T47D (cell line): ENCODE data around the gene OR2M3.
A peak's percentile ranks its signal among the peaks of the same experiment; 100 is the strongest.
"Not testable (repeated sequence)": the region's sequence is repeated elsewhere in the genome, so short reads cannot be mapped to it uniquely, and the experiment has no call there.

Source experiments
- DNase-seq, 2 experiments: peaks; one replicate each; pipeline versions ENCODE4 v3.0.0 to v3.0.0-alpha.2; 2011 to 2012; ENCODE audit warnings: low read depth in 1 of 2, low spot score in 1 of 2
- JUND ChIP-seq: IDR thresholded peaks from 2 replicates; pipeline ENCODE4 v1.6.1; 2012; ENCODE audit warnings: low read depth
- in situ Hi-C: cut with HindIII; loops from 2 replicates; pipeline ENCODE4 v1.10.0; 2016; ENCODE audit warnings: low sequenced_read_pairs, low pct_unique_long_range_greater_than_20kb

Gene OR2M3

GRCh38 chr1:248229360-248229908, 32.4 kb downstream of the OR2M3 start:
- no peak for TF ChIP-seq JUND
- no peak for DNase-seq
- in situ Hi-C loops = no loop called here

GRCh38 chr1:248231117-248231516, 34.1 kb downstream of the OR2M3 start, which contains the start of gene OR2M4:
Gene OR2M4 (plus strand): TSS chr1:248231417. CDS start chr1:248238929, 7,512 bp downstream.
- DNase-seq = no peak
- in situ Hi-C loops = no loop called here
- TF ChIP-seq JUND = no peak

- no peak for TF ChIP-seq JUND
- DNase-seq = no peak
- in situ Hi-C loops = no loop called here
Measured at GRCh38 chr1:248239478-248239877, 42.4 kb downstream of the OR2M3 start.

- TF ChIP-seq JUND = no peak
- peak; percentile 36 to 73 for DNase-seq
- in situ Hi-C loops = no loop called here
Measured at GRCh38 chr1:248243204-248243603, 46.1 kb downstream of the OR2M3 start.

GRCh38 chr1:248259309-248259708, 62.2 kb downstream of the OR2M3 start:
- in situ Hi-C loops, DNase-seq: not testable (repeated sequence)
